Endodermal cell (in vitro differentiated cells): ENCODE results near the gene C4orf46. TPM values are rescaled to one million over a fixed set of nuclear protein-coding genes. Genes with fewer than 3 reads are reported as not detected.
A peak's percentile ranks its signal among the peaks of the same experiment; 100 is the strongest.

Source experiments
- DNase-seq: peaks from one replicate; pipeline ENCODE4 v3.0.0-alpha.2; 2017
- H3K27ac ChIP-seq: 2 replicates; pipeline ENCODE4 v1.5.1; 2013; ENCODE audit warnings: mild to moderate bottlenecking, low read depth, low read length, moderate library complexity
- H3K27me3 ChIP-seq: 2 replicates; pipeline ENCODE4 v1.6.1; 2013; ENCODE audit warnings: mild to moderate bottlenecking, low read length, moderate library complexity; ENCODE audit not compliant: insufficient read depth, control insufficient read depth, poor library complexity, severe bottlenecking
- H3K36me3 ChIP-seq: 2 replicates; pipeline ENCODE4 v1.7.0; 2013; ENCODE audit warnings: mild to moderate bottlenecking, low read length, moderate library complexity; ENCODE audit not compliant: control insufficient read depth, insufficient read depth
- H3K4me1 ChIP-seq: one replicate; pipeline ENCODE4 v1.7.0; 2013; ENCODE audit warnings: low read length; ENCODE audit not compliant: control insufficient read depth, insufficient read depth
- H3K4me3 ChIP-seq: 2 replicates; pipeline ENCODE4 v1.5.1; 2013; ENCODE audit warnings: mild to moderate bottlenecking, low read length, moderate library complexity
- H3K9ac ChIP-seq: 2 replicates; pipeline ENCODE4 v1.6.1; 2013; ENCODE audit warnings: mild to moderate bottlenecking, low read length, moderate library complexity; ENCODE audit not compliant: poor library complexity, severe bottlenecking; ENCODE audit errors: extremely low read depth
- H3K9me3 ChIP-seq: 2 replicates; pipeline ENCODE4 v1.6.1; 2013; ENCODE audit warnings: mild to moderate bottlenecking, low read length, moderate library complexity; ENCODE audit not compliant: control insufficient read depth
- H3K27ac Mint-ChIP-seq: 2 replicates; pipeline ENCODE4 v1.8.0; 2020; ENCODE audit warnings: mixed read lengths
- H3K27me3 Mint-ChIP-seq: 2 replicates; pipeline ENCODE4 v1.8.0; 2021; ENCODE audit warnings: mild to moderate bottlenecking, mixed read lengths; ENCODE audit not compliant: insufficient read depth
- H3K36me3 Mint-ChIP-seq: 2 replicates; pipeline ENCODE4 v1.8.0; 2020; ENCODE audit warnings: low read depth, mixed read lengths
- H3K4me1 Mint-ChIP-seq: 2 replicates; pipeline ENCODE4 v1.8.0; 2020; ENCODE audit warnings: mixed read lengths
- H3K4me3 Mint-ChIP-seq: 2 replicates; pipeline ENCODE4 v1.8.0; 2020; ENCODE audit warnings: mild to moderate bottlenecking, moderate library complexity, mixed read lengths
- H3K9me3 Mint-ChIP-seq: 2 replicates; pipeline ENCODE4 v1.8.0; 2020; ENCODE audit warnings: mild to moderate bottlenecking, mixed read lengths
- WGBS, 2 experiments: methylation state at CpG; one replicate each; pipeline versions ENCODE4 v1.1.5 to v1.1.7; 2013; ENCODE audit warnings: missing lambda C conversion rate in 2 of 2, mixed read lengths in 1 of 2; ENCODE audit not compliant: insufficient coverage in 1 of 2, insufficient read length in 1 of 2; 5-methylcytosine and 5-hydroxymethylcytosine counted together
- total RNA-seq, 2 donors: library from RNA; stranded (reverse); fragmentation: NEBNext Ultra II Directional in 1 of 2; extraction: Animal tissue kit (Norgen Biotek cat#: 25700) in 1 of 2; gene quantifications; 2 replicates in 1 of 2; 3 replicates in 1 of 2; pipeline ENCODE4 v1.2.1, GENCODE V29; 2021
- TF ChIP-seq, protein P1 (sequence below): fragments of 200-600 bp; sonication (generic); conservative IDR thresholded peaks from 2 replicates; pipeline ENCODE4 v1.5.0; 2021; ENCODE audit warnings: antibody characterized with exemption, mild to moderate bottlenecking

The C4orf46 gene
- total RNA-seq, 2 donors from 2014 or later = 18.1 to 22.0 TPM

DNA sequence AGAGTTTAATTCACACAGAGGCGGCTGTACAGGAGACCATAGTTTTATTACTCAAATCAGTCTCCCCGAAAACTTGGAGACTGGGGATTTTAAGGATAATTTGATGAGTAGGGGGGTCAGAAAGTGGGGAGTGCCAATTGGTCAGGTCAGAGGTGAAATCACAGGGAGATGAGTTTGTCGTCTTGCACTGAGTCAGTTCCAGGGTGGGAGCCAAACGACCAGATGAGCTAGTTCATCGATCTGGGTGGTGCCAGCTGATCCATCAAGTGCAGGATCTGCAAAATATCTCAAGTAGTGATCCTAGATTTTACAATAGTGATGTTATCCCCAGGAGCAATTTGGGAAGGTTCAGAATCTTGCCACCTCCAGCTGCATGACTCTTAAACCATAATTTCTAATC is 4.4 kb upstream of the C4orf46 start:
- no peak overlapping the region for H3K4me3 Mint-ChIP-seq
- WGBS, 2 experiments = 90 to 91% methylated on average over 4 to 5 of the region's 5 CpGs
- no peak overlapping the region for H3K27ac Mint-ChIP-seq
- no peak for DNase-seq
- no peak overlapping the region for H3K4me3 ChIP-seq
- no peak overlapping the region for H3K9ac ChIP-seq
- H3K4me1 ChIP-seq = no peaks in the 10 kb centered on the region
- H3K27ac ChIP-seq = no peak overlapping the region
- no peaks in the 10 kb centered on the region for H3K27me3 Mint-ChIP-seq
- no peaks in the 10 kb centered on the region for H3K9me3 Mint-ChIP-seq
- H3K36me3 ChIP-seq = no peaks in the 10 kb centered on the region
- H3K9me3 ChIP-seq = no peaks in the 10 kb centered on the region
- H3K36me3 Mint-ChIP-seq = no peaks in the 10 kb centered on the region
- H3K4me1 Mint-ChIP-seq = peaks cover 4% of the 10 kb centered on the region
- H3K27me3 ChIP-seq = no peaks in the 10 kb centered on the region
- TF ChIP-seq, protein P1, sequence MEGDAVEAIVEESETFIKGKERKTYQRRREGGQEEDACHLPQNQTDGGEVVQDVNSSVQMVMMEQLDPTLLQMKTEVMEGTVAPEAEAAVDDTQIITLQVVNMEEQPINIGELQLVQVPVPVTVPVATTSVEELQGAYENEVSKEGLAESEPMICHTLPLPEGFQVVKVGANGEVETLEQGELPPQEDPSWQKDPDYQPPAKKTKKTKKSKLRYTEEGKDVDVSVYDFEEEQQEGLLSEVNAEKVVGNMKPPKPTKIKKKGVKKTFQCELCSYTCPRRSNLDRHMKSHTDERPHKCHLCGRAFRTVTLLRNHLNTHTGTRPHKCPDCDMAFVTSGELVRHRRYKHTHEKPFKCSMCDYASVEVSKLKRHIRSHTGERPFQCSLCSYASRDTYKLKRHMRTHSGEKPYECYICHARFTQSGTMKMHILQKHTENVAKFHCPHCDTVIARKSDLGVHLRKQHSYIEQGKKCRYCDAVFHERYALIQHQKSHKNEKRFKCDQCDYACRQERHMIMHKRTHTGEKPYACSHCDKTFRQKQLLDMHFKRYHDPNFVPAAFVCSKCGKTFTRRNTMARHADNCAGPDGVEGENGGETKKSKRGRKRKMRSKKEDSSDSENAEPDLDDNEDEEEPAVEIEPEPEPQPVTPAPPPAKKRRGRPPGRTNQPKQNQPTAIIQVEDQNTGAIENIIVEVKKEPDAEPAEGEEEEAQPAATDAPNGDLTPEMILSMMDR = no peak

DNA sequence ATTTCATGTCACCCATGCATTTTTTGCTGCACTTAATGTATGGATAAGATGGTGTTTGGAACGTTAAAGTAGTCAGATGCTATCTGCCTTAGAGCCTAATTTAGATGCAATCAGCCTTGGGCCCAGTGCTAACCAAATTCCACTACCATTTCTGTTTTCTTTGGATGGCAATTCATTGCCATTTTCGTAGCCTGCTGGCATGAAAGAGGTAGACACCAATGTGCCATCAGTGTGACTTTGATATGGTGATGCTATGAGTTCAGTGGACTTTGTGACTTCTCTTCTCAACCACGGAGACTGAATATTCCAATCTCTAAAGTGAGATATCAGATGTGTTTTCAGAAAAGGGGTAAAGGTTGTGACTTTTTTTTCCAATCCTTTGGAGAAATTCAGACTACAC is 1.9 kb upstream of the C4orf46 start:
- H3K27me3 ChIP-seq = no peaks in the 10 kb centered on the region
- Mint-ChIP-seq H3K9me3 (no peaks in the 10 kb centered on the region), H3K4me3 (no peak overlapping the region), H3K4me1 (peaks cover 12% of the 10 kb centered on the region), H3K27me3 (no peaks in the 10 kb centered on the region), H3K27ac (no peak overlapping the region), H3K36me3 (peaks cover 2% of the 10 kb centered on the region)
- H3K9ac ChIP-seq = no peak overlapping the region
- no peak for DNase-seq
- H3K4me1 ChIP-seq = no peaks in the 10 kb centered on the region
- H3K27ac ChIP-seq = no peak overlapping the region
- H3K9me3 ChIP-seq = no peaks in the 10 kb centered on the region
- H3K36me3 ChIP-seq = peaks cover 10% of the 10 kb centered on the region
- no peak overlapping the region for H3K4me3 ChIP-seq
- WGBS, 2 experiments = 99 to 100% methylated on average over 2 to 3 of the region's 3 CpGs
- TF ChIP-seq, protein P1 = no peak

DNA sequence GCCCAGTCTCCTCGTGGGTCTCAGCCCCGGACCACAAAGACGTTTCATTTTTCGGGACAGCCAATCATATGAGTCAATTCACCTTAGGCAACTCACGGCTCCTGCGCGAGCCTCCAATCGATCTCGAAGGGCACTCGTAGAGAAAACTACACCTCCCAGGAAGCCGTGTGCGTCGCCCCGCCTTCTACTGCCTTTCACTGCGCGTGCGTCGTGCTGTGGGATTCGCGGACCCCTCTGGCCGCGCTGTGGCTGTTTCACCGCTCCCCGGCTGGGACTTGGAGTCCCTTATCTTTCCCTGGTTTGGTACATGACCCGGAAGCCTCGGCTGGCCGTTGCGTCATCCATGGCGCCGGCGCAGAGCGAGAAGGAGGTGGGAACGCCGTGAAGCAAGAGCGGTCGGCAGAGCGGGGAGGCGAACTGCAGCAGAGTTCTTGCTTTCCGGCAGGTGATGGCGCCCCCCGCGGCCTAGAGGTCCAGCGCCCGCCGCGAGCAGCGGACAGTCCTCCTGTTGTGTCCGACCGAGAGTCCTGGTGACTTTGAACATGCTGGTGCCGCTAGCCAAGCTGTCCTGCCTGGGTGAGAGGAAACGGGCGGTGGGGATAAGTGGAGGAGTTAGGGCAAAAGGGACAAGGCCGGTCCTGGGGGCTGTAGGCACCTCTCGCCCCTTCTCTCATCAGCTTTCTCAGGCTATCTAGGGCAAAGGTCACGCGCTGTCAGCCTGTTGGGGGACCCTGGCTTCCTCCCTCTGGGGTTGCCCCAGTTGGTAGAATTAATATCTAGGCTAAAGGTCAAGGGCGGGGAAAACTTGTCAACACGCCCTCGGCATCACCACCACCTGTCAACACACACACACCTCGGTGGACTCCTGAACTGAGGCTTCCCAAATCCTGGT is 474 bp upstream of the C4orf46 start, which contains the start of gene ETFDH:
ETFDH (plus strand) TSS at position 382 of the 892 bp plus-strand sequence; CDS start at position 543, 161 bp downstream.
- H3K9ac ChIP-seq = peak within 1 kb of the TSS; percentile 76
- H3K27ac ChIP-seq = peak within 1 kb of the TSS; percentile 95
- H3K4me3 Mint-ChIP-seq = peak within 1 kb of the TSS; percentile 82
- H3K4me3 ChIP-seq = peak within 1 kb of the TSS; percentile 93
- no peaks in the 10 kb centered on the region for H3K9me3 ChIP-seq
- TF ChIP-seq, protein P1 = peak; percentile 75
- peak within 1 kb of the TSS; percentile 96 for H3K27ac Mint-ChIP-seq
- H3K27me3 ChIP-seq = no peaks in the 10 kb centered on the region
- peaks cover 12% of the 10 kb centered on the region for H3K4me1 Mint-ChIP-seq
- peak; percentile 100 for DNase-seq
- peaks cover 2% of the 10 kb centered on the region for H3K36me3 Mint-ChIP-seq
- H3K36me3 ChIP-seq = peaks cover 16% of the 10 kb centered on the region
- no peaks in the 10 kb centered on the region for H3K9me3 Mint-ChIP-seq
- H3K27me3 Mint-ChIP-seq = no peaks in the 10 kb centered on the region
- WGBS, 2 experiments = 1 to 2% methylated on average over 35 to 60 of the region's 60 CpGs
- no peaks in the 10 kb centered on the region for H3K4me1 ChIP-seq
